HEK293T (cell line): ENCODE measurements around the gene SLC3A2.

Experiments used
- CTCF ChIA-PET: fragments of 350-600 bp; formaldehyde crosslinking; extraction: SDS; loops from one replicate; lab custom pipeline; 2021; ENCODE audit warnings: antibody characterized with exemption, inconsistent platforms; lab: Yijun Ruan, JAX
- POLR2A ChIA-PET: fragments of 350-600 bp; formaldehyde crosslinking; extraction: SDS; loops from one replicate; lab custom pipeline; 2020; ENCODE audit warnings: antibody characterized with exemption, inconsistent platforms; lab: Yijun Ruan, JAX
- DNase-seq: peaks from one replicate; pipeline ENCODE4 v3.0.0; 2012; ENCODE audit warnings: mixed read lengths; ENCODE audit errors: extremely low spot score
- ARNT ChIP-seq: fragments of 450-650 bp; IDR thresholded peaks from 2 replicates; pipeline ENCODE4 v1.6.1; 2017; ENCODE audit warnings: mild to moderate bottlenecking
- BHLHE40 ChIP-seq: fragments of 450-650 bp; IDR thresholded peaks from 2 replicates; pipeline ENCODE4 v1.6.1; 2016; ENCODE audit warnings: mild to moderate bottlenecking, moderate library complexity, borderline replicate concordance
- CTBP1 ChIP-seq: fragments of 450-650 bp; IDR thresholded peaks from 2 replicates; pipeline ENCODE4 v1.6.1; 2016; ENCODE audit warnings: borderline replicate concordance
- ELF4 ChIP-seq: fragments of 450-650 bp; IDR thresholded peaks from 2 replicates; pipeline ENCODE4 v1.6.1; 2017; ENCODE audit warnings: antibody characterized with exemption
- FOXA1 ChIP-seq: fragments of 450-650 bp; IDR thresholded peaks from 2 replicates; pipeline ENCODE4 v1.6.1; 2016; ENCODE audit warnings: mild to moderate bottlenecking
- FOXK2 ChIP-seq: fragments of 450-650 bp; IDR thresholded peaks from 2 replicates; pipeline ENCODE4 v1.6.1; 2016; ENCODE audit warnings: mild to moderate bottlenecking
- FOXM1 ChIP-seq: fragments of 450-650 bp; IDR thresholded peaks from 2 replicates; pipeline ENCODE4 v1.6.1; 2017; ENCODE audit warnings: mild to moderate bottlenecking, borderline replicate concordance
- HDGF ChIP-seq: fragments of 450-650 bp; IDR thresholded peaks from 2 replicates; pipeline ENCODE4 v1.6.1; 2017; ENCODE audit warnings: antibody characterized with exemption, borderline replicate concordance
- L3MBTL2 ChIP-seq: fragments of 450-650 bp; conservative IDR thresholded peaks from 2 replicates; pipeline ENCODE4 v1.6.1; 2016; ENCODE audit warnings: mild to moderate bottlenecking
- LEF1 ChIP-seq: fragments of 450-650 bp; IDR thresholded peaks from 2 replicates; pipeline ENCODE4 v1.6.1; 2017; ENCODE audit warnings: mild to moderate bottlenecking, borderline replicate concordance
- NFRKB ChIP-seq: fragments of 450-650 bp; IDR thresholded peaks from 2 replicates; pipeline ENCODE4 v1.6.1; 2016; ENCODE audit warnings: mild to moderate bottlenecking, moderate library complexity
- PKNOX1 ChIP-seq: fragments of 450-650 bp; IDR thresholded peaks from 2 replicates; pipeline ENCODE4 v1.6.1; 2016
- SP1 ChIP-seq: fragments of 450-650 bp; IDR thresholded peaks from 2 replicates; pipeline ENCODE4 v1.6.1; 2017
- SUZ12 ChIP-seq: fragments of 450-650 bp; IDR thresholded peaks from 2 replicates; pipeline ENCODE4 v1.6.1; 2016; ENCODE audit warnings: mild to moderate bottlenecking
- TARDBP ChIP-seq: fragments of 450-650 bp; IDR thresholded peaks from 2 replicates; pipeline ENCODE4 v1.6.1; 2016
- ZNF384 ChIP-seq: fragments of 450-650 bp; IDR thresholded peaks from 2 replicates; pipeline ENCODE4 v1.6.1; 2016

The SLC3A2 gene

GRCh38 chr11:62863687-62864335, 16.9 kb upstream of the SLC3A2 start:
- DNase-seq = no peak
- ChIA-PET CTCF (interaction anchor here (1.1 to 1.2 kb wide), 3 partner anchors 8 to 77 kb away, joined by 3 to 6 read pairs (median 5); partner anchors contain the start of genes SLC3A2 and TMEM179B), POLR2A (interaction anchor here (0.6 to 8.0 kb wide), 8 partner anchors 8 to 109 kb away, joined by 3 to 124 read pairs (median 7); partner anchors contain the start of genes SLC3A2, TMEM179B, WDR74 and ZBTB3)
- no peak for TF ChIP-seq PKNOX1
- no peak for TF ChIP-seq BHLHE40
- TF ChIP-seq SP1 = no peak
- no peak for TF ChIP-seq FOXK2
- TF ChIP-seq TARDBP = no peak
- no peak for TF ChIP-seq LEF1
- TF ChIP-seq FOXA1 = no peak
- no peak for TF ChIP-seq NFRKB

- ChIA-PET CTCF (interaction anchor here (0.6 to 1.9 kb wide), 3 partner anchors 8 to 273 kb away, joined by 3 to 9 read pairs (median 3); partner anchors contain the start of gene TMEM179B), POLR2A (interaction anchor here (1.1 to 8.0 kb wide), 7 partner anchors 10 to 25 kb away, joined by 4 to 124 read pairs (median 5); partner anchors contain the start of genes SLC3A2 and WDR74)
- no peak for DNase-seq
Measured at GRCh38 chr11:62865635-62866034, 15.1 kb upstream of the SLC3A2 start.

GRCh38 chr11:62874851-62875250, 5.8 kb upstream of the SLC3A2 start:
- no peak for DNase-seq
- TF ChIP-seq FOXM1 (no peak), ZNF384 (no peak), TARDBP (no peak), PKNOX1 (no peak), HDGF (no peak)
- ChIA-PET CTCF (interaction anchor here (0.6 to 0.8 kb wide), 2 partner anchors 13 to 186 kb away, joined by 3 read pairs; no protein-coding TSS in a partner anchor), POLR2A (interaction anchor here (0.8 to 6.6 kb wide), 7 partner anchors 9 to 104 kb away, joined by 3 to 30 read pairs (median 5); partner anchors contain the start of gene TAF6L)

More at GRCh38 chr11:62865635-62866034, 15.1 kb upstream of the SLC3A2 start:
- no peak for TF ChIP-seq L3MBTL2
- TF ChIP-seq NFRKB = no peak
- 0 out of 2 replicates have a peak, but pooled peaks have one; percentile 11 for TF ChIP-seq PKNOX1
- TF ChIP-seq ELF4 = no peak
- TF ChIP-seq LEF1 = no peak
- no peak for TF ChIP-seq FOXA1
- no peak for TF ChIP-seq FOXM1
- TF ChIP-seq ARNT = no peak
- no peak for TF ChIP-seq CTBP1
- TF ChIP-seq FOXK2 = no peak
- no peak for TF ChIP-seq SUZ12
- 0 out of 2 replicates have a peak, but pooled peaks have one; percentile 1 for TF ChIP-seq ZNF384

- TF ChIP-seq CTBP1 (no peak), FOXM1 (no peak), SP1 (no peak), L3MBTL2 (no peak), ELF4 (no peak), ARNT (no peak), PKNOX1 (no peak), FOXA1 (no peak), NFRKB (no peak), LEF1 (no peak), ZNF384 (no peak), HDGF (no peak), BHLHE40 (no peak), TARDBP (no peak), SUZ12 (no peak), FOXK2 (no peak)
- CTCF ChIA-PET = no interaction called here
- POLR2A ChIA-PET = interaction anchor here (0.8 to 6.6 kb wide), 6 partner anchors 10 to 105 kb away, joined by 3 to 30 read pairs (median 6); partner anchors contain the start of gene TAF6L
- no peak for DNase-seq
Measured at GRCh38 chr11:62875698-62876478, 4.8 kb upstream of the SLC3A2 start.

- POLR2A ChIA-PET = interaction anchor here (1.7 to 6.6 kb wide), 3 partner anchors 20 to 36 kb away, joined by 7 to 30 read pairs (median 23); no protein-coding TSS in a partner anchor
- DNase-seq = no peak
- CTCF ChIA-PET = no interaction called here
- TF ChIP-seq CTBP1 = no peak
Measured at GRCh38 chr11:62876712-62877111, 4.0 kb upstream of the SLC3A2 start.
